Activated naive CD4-positive, alpha-beta T cell (primary cell): Measurements from ENCODE around the gene MEI4.
"Not testable (repeated sequence)": the region's sequence is repeated elsewhere in the genome, so short reads cannot be mapped to it uniquely, and the experiment has no call there.

Source experiments
- DNase-seq, 4 experiments: peaks; one replicate each; lab custom pipeline; 2025; lab: John Stamatoyannopoulos, UW

MEI4 gene

GRCh38 chr6:77683515-77683914 is 30.7 kb downstream of the MEI4 start:
- no peak for DNase-seq

- no peak for DNase-seq
Measured at GRCh38 chr6:77686931-77687330, 34.1 kb downstream of the MEI4 start.

DNA sequence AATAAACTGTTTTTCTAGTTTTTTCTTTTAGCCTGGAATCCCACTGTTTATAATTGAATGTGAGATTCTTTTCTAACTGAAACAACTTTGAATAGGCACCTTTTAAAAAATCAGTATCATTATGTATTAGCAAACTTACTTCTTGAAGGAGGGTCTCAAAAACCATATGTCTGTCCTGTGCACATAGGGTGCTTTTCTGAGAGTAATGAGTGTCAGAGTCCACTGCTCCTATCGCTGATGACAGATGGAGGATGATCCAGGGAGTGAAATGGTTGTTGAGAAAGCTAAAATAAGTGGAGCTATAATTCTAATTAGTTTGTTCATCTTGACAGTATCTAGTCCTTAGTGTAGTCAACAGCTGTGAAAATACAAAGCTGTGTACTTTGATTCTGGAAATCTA is 35.8 kb downstream of the MEI4 start:
- no peak for DNase-seq

DNA sequence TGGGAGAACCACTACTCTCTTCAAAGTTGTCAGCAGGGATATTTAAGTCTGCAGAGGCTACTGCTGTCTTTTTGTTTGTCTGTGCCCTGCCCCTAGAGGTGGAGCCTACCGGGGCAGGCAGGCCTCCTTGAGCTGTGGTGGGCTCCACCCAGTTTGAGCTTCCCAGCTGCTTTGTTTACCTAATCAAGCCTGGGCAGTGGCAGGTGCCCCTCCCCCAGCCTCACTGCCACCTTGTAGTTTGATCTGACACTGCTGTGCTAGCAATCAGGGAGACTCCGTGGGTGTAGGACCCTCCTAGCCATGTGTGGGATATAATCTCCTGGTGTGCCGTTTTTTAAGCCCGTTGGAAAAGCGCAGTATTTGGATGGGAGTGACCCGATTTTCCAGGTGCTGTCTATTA is 47.3 kb downstream of the MEI4 start:
- DNase-seq = not testable (repeated sequence)

- DNase-seq = no peak
Measured at GRCh38 chr6:77707603-77708002, 54.8 kb downstream of the MEI4 start.

DNA sequence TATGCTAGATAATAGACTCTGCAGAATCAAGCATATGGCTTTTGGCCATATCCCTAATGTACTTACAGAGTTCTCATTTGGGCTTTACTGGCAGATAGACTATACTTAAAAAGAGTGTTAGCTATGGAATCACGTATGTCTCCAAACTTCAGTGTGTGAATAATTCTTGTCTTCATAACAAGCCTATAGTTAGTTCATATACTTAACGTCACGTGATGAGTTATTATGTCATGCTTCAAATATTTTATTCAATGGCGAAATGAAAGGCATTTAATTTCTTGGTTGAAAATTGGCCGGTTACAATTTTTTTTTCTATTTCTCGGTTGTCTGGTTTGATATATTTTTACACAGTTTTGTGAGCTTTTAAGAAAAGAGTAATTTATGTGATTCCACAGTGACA is 62.7 kb downstream of the MEI4 start:
- DNase-seq = no peak

DNA sequence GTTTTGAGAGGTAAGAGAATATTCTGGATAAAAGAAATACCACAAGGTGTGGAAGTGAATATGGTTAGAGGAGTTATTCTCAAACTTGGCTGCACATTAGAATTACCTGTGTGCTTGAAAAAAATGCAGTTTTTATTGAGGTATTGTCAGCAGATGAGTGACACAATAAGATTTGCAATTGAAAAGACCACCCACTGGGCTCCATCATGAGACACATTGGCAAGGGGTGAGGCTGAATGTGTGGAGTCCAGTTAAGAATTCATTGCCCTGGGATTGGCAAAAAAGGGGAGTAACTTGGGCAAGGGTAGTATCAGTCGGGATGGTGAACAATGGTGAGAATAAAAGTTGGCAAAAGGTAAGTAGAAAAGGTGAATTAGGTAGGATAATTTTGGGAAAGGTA is 63.5 kb downstream of the MEI4 start:
- no peak for DNase-seq

DNA sequence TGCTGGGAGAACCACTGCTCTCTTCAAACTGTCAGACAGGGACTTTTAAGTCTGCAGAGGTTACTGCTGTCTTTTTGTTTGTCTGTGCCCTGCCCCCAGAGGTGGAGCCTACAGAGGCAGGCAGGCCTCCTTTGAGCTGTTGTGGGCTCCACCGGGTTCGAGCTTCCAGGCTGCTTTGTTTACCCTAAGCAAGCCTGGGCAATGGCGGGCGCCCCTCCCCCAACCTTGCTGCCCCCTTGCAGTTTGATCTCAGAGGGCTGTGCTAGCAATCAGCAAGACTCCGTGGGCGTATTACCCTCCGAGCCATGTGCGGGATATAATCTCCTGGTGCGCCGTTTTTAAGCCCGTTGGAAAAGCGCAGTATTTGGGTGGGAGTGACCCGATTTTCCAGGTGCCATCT is 83.2 kb downstream of the MEI4 start:
- not testable (repeated sequence) for DNase-seq

- DNase-seq = no peak
Measured at GRCh38 chr6:77740380-77740779, 87.5 kb downstream of the MEI4 start.

DNA sequence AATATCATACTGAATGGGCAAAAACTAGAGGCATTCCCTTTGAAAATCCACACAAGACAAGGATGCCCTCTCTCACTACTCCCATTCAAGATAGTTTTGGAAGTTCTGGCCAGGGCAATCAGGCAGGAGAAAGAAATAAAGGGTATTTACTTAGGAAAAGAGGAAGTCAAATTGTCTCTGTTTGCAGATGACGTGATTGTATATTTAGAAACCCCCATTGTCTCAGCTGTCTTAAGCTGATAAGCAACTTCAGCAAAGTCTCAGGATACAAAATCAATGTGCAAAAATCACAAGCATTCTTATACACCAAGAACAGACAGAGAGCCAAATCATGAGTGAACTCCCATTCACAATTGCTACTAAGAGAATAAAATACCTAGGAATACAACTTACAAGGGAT is 99.3 kb downstream of the MEI4 start:
- DNase-seq = not testable (repeated sequence)

DNA sequence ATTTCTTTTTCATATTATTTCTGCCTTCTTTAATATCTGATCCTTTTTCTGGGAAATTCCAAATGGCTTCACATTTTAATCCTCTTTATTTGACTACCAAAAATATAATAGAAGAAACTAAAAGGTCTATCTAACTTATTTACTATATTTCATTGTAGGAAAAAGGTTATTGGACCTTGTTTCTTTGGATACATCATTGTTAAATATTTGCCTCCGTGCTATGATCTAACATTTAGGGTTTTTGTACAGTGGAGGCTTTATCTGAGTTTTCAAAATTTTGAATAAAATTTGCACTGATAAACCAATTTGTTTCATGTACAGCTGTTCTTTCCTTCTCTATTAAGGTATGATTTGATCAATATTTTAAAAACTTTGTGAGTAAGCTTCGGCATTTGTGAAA is 109.5 kb downstream of the MEI4 start:
- DNase-seq = no peak

DNA sequence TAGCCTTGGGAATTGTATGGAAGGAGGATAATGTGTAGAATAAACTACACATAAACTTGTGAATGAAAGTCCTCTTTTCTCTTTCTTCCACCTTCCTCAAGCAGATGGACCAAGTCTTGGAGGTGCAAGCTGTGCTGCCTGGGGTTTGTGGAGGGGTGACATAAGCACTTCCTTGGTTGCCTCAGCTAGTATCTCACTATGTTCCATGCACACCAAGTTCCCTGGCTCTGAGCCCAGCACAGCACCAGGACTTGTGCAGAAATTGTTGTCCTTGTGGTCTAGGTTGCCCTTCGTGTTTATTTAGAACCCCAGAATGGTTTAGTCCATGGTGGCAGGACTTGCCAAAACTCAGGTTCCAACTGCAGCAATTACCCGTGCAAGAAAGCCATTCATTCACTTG is 110.3 kb downstream of the MEI4 start:
- no peak for DNase-seq

DNA sequence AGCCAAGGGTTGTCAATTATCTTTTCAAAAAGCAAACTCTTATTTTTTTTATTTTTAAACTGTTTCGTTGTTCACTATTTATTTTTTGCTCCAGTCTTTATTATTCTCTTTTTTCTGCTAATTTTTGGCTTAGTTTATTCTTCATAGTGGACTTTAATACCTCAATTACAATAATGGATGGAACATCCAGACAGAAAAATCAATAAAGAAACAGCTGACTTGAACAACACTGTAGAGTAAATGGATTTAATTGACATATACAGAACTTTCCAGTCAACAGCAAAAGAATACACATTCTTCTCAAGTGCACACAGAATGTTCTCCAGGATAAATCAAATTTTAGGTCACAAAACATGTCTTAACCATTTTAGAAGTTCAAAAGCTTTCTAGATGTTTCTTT is 111.5 kb downstream of the MEI4 start:
- DNase-seq = no peak

DNA sequence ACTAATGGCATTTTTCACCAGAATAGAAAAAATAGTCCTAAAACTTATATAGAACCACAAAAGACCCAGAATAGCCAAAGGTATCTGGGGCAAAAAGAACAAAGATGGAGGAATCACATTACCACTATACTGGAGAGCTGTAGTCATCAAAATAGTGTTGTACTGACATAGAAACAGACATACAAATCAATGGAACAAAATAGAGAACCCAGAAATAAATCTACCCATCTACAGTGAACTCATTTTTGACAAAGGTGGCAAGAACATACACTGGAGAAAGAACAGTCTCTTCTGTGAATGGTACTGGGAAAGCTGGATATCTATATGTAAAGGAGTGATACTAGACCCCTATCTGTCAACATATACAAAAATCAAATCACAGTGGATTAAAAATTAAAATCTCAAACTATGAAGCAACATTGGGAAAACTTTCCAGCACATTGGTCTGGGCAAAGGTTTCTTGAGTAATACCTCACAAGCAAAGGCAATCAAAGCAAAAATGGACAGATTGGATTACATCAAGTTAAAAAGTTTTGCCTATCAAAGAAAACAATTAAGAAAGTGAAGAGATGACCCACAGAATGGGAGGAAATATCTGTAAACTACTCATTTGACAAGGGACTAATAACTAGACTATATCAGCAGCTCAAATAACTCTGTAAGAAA is 120.5 kb downstream of the MEI4 start:
- no peak for DNase-seq

DNA sequence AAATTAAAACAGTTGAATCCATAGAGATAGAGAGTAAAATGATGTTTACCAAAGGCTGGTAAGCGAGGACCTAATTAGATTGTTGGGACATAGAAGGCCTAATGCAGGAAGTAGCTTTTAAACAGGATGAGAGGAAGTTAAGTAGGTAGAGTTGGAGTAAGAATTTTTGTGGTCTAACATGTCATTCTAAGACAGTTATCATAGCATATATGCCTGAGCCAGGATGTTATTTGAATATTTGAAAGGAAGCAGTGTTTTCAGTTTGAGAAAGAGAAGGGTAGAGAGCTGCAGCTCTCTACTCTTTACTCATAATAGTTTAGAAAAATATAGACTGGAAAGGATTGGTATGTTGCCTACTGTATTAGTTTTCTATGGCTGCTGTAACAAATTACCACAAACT is 121.6 kb downstream of the MEI4 start:
- no peak for DNase-seq

- DNase-seq = no peak
Measured at GRCh38 chr6:77776441-77776840, 123.6 kb downstream of the MEI4 start.

DNA sequence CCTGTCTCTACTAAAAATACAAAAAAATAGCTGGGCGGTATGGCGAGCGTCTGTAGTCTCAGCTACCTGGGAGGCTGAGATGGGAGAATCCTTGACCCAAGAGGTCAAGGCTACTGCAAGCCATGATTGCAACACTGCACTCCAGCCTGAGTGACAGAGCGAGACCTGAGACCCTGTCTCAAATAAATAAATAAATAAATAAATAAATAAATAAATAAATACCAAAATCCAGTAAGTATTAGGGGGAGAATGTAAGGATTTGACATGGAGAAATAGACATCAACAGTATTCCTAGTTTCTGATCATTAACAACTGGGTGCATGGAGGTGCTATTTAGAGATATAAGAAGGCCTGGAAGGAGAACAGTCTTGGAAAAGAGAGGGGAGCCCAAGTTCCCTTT is 125.7 kb downstream of the MEI4 start:
- no peak for DNase-seq

- no peak for DNase-seq
Measured at GRCh38 chr6:77786935-77787629, 134.2 kb downstream of the MEI4 start.

GRCh38 chr6:77796824-77797809 is 144.3 kb downstream of the MEI4 start:
- no peak for DNase-seq

GRCh38 chr6:77812304-77812703 is 159.5 kb downstream of the MEI4 start:
- DNase-seq = no peak

DNA sequence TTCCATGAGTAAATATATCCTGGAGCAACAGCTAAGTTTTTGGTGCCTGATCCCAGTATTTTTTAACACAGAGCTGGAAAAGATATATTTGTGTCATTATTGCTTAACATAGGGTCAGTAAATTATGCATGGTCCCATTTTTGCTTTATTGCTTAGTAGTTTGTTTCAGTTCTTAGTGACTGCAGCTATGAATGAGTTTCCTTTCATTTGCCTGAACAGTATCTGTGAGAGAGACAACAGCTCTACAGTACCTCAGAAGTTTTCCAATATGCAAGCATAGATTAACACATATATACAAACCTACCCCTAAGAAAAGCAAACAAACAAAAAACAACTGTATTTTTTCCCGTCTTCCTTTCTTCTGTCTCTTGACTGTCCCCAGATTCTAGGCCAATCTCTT is 160.3 kb downstream of the MEI4 start:
- no peak for DNase-seq

- no peak for DNase-seq
Measured at GRCh38 chr6:77814119-77814518, 161.3 kb downstream of the MEI4 start.

DNA sequence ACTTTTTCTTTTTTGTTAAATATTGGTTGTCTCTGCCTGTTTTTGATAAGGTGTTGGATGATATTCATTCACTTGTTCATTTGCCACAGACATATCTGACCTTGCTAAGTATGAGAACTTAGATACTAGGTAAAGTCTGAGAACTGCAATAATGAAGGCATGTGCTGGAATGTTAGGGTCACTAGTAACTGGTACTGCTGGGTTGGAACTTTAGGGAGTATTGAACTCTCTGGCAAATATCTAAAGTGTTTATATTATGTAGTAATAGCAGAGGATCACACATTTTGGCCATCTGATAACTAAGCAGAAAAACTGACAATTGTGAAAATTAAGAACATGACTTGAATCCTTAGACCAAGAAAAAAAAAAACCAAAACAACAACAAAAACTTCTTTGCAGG is 162.7 kb downstream of the MEI4 start:
- no peak for DNase-seq
